ENCODE results near the gene CRYAB.

The CRYAB gene

DNA sequence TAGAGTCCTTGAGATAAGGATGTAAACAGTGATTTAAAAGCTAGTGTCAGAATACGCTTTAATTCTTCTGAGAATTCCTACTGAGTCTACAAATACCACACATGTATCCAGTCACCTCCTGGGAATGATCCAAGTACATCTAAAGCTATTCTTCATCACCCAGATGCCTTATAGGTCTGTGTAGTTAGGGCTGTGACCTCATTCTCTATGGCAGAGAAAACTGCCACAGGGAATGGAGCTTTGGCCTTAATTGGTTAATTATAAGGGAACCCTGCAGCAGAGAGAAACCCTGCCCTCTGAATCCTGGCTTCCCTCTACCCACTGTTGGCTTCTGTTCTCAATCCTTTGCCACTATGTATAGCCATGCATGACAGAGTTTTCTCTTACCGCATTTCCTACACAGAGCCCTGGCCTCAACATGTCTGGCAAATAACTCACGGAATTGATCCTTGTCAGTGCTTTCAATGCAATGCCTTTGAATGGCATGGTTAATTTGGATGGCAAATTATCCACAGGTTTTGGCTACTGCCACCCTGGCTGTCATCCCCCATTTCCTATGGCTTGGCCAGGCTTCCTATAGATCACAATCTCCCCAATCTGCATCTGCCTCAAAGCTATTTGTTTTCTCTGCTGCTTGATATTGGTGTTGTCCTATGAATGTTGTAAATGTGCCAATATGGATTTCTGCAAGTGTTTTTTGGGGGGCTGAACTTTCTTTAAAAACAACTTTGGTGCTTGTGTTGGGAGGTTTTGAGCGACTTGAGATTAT is 28.4 kb upstream of the CRYAB start:
- TF ChIP-seq, protein P1, sequence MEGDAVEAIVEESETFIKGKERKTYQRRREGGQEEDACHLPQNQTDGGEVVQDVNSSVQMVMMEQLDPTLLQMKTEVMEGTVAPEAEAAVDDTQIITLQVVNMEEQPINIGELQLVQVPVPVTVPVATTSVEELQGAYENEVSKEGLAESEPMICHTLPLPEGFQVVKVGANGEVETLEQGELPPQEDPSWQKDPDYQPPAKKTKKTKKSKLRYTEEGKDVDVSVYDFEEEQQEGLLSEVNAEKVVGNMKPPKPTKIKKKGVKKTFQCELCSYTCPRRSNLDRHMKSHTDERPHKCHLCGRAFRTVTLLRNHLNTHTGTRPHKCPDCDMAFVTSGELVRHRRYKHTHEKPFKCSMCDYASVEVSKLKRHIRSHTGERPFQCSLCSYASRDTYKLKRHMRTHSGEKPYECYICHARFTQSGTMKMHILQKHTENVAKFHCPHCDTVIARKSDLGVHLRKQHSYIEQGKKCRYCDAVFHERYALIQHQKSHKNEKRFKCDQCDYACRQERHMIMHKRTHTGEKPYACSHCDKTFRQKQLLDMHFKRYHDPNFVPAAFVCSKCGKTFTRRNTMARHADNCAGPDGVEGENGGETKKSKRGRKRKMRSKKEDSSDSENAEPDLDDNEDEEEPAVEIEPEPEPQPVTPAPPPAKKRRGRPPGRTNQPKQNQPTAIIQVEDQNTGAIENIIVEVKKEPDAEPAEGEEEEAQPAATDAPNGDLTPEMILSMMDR (conservative IDR thresholded peaks at IDR 0.05): no peak
- H3K27ac ChIP-seq: no peak overlapping the region

DNA sequence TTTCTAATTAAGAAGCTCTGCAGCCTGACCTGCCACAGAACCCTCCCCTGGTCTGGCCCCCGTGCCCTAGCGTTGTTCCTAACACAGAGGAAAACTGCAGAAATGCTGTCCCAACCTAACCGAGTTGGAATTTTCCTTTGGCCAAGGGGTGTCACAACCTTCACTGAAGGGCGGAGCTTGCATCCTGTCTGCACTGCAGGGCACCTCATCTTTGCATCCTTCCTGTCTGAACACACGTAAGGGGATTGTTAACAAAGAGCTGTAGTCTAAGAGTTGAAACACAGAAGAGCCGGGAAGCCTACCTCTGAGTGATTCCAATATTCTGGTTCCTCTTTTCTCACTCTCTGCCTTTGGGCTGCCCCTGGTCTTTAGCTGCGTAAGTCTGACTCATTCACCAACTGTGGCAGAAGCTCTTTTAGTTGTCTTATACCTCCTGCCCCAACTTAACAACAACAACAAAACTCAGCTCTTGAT is 27.2 kb upstream of the CRYAB start:
- TF ChIP-seq, protein P1 (conservative IDR thresholded peaks at IDR 0.05): no peak

DNA sequence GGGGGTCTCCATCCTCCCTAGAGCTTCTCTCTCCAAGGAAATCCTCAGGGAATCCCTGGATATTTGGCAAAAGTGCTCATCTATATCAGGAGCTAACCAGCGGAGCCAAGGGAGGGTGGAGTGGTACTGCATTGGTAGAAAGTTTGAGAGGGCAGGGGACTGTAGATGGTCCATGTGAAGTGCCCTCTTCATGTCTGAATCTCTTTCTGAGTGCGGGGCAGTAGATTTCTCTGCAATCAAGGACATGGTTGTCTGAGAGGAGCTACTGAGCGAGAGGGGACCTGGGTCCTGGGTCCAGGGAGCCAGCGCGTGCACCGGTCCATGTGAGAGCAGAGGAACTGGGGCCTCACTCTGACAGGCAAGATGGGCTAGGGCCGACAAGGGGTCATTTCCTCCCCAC is 26.3 kb upstream of the CRYAB start:
- TF ChIP-seq, protein P1 (conservative IDR thresholded peaks at IDR 0.05): no peak
- peak overlapping the region; percentile 78 for H3K27ac ChIP-seq

More for the DNA sequence above, 27.2 kb upstream of the CRYAB start:
- no peak overlapping the region for H3K27ac ChIP-seq

GRCh38 chr11:111937461-111937769 is 25.8 kb upstream of the CRYAB start:
- H3K27ac ChIP-seq: peak overlapping the region; percentile 78
- TF ChIP-seq, protein P1 (conservative IDR thresholded peaks at IDR 0.05): no peak

- TF ChIP-seq, protein P1 (conservative IDR thresholded peaks at IDR 0.05): no peak
- H3K27ac ChIP-seq: peak overlapping the region; percentile 78
Measured at GRCh38 chr11:111936040-111936540, 24.5 kb upstream of the CRYAB start.

DNA sequence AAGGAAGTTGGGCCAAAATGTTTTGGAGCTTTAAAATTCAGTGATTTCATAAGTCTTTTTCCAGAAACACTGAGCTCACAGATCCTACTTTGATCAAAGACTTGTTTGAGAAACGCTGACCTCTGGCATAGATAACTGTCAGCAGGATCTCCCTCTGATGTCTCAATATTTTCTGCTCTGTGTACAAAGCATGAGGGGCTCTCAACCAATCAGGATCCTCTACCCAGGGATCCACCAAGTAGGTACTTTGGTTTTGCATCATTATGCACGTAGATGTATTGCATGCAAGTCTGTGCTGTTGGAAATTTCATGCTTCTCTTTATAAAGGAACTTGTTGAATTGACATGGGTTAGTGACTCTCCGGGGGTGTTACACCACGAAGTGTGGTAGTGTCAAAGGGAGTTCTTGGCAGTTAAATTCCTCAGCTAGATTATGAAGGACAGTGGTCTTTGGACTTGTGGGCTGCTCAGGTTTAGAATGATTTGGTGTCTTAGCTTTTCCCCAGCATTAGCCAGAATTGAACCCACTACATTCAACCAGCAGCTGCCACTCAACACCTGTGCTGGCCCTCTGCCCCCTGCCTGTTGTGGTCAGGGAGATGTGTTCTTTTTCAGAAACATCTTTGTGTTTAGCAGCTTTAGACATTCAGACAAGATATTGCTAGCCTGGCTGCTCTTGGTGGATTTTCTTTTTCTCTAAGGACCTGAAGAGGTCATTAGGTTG is 23.9 kb upstream of the CRYAB start:
- H3K27ac ChIP-seq: peak overlapping the region; percentile 78; the same call in 1 of the 2 replicates
- TF ChIP-seq, protein P1 (conservative IDR thresholded peaks at IDR 0.05): no peak

DNA sequence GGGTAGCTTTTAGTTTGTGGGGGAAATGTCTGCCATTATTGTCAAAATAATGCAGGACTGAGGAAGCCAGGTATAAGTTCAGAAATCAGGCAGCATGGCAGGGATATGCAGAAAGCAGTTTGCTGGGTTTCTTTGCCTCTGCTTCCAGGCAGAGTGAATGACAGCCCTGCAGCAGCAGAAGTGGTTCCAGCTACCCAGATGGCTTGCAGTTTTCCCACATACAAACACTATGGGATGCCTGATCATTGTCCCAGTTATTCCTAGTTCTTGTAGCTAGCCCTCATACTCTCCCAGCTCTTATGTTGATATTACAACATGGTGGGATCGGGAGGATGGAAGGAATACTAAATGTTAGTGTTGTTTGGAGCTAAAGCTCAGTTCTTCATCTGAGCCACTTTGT is 22.7 kb upstream of the CRYAB start:
- TF ChIP-seq, protein P1 (conservative IDR thresholded peaks at IDR 0.05): no peak
- H3K27ac ChIP-seq: no peak overlapping the region
